Trophoblast cell (in vitro differentiated cells and primary cell): ENCODE measurements around the gene ZBTB40.
A peak's percentile ranks its signal among the peaks of the same experiment; 100 is the strongest.

ENCODE experiments used
- DNase-seq, 2 donors: peaks; one replicate each; pipeline ENCODE4 v3.0.0-alpha.2; 2016
- H2AFZ ChIP-seq: 2 replicates; pipeline ENCODE4 v1.6.1; 2013; ENCODE audit warnings: low read length, moderate library complexity, mild to moderate bottlenecking; ENCODE audit not compliant: insufficient read depth, poor library complexity
- H2AK5ac ChIP-seq: 2 replicates; pipeline ENCODE4 v1.6.1; 2013; ENCODE audit warnings: mild to moderate bottlenecking, low read length
- H2BK120ac ChIP-seq: 2 replicates; pipeline ENCODE4 v1.6.1; 2013; ENCODE audit warnings: low read length, mild to moderate bottlenecking, moderate library complexity; ENCODE audit not compliant: insufficient read depth, poor library complexity
- H2BK12ac ChIP-seq: 2 replicates; pipeline ENCODE4 v1.6.1; 2013; ENCODE audit warnings: mild to moderate bottlenecking, low read length, moderate library complexity
- H2BK5ac ChIP-seq: 2 replicates; pipeline ENCODE4 v1.6.1; 2013; ENCODE audit warnings: low read length, low read depth, moderate library complexity, mild to moderate bottlenecking; ENCODE audit not compliant: poor library complexity
- H3K14ac ChIP-seq: 2 replicates; pipeline ENCODE4 v1.6.1; 2013; ENCODE audit warnings: mild to moderate bottlenecking, low read length
- H3K18ac ChIP-seq: 2 replicates; pipeline ENCODE4 v1.6.1; 2013; ENCODE audit warnings: mild to moderate bottlenecking, low read length
- H3K23ac ChIP-seq: 2 replicates; pipeline ENCODE4 v1.6.1; 2013; ENCODE audit warnings: low read length
- H3K27ac ChIP-seq: 2 replicates; pipeline ENCODE4 v1.5.1; 2013; ENCODE audit warnings: low read depth, mild to moderate bottlenecking, inconsistent platforms, low read length, moderate library complexity
- H3K27me3 ChIP-seq: 2 replicates; pipeline ENCODE4 v1.6.1; 2013; ENCODE audit warnings: inconsistent platforms, mild to moderate bottlenecking, low read length, moderate library complexity; ENCODE audit not compliant: insufficient read depth
- H3K36me3 ChIP-seq, 2 experiments: 1 replicate in 1 of 2; 2 replicates in 1 of 2; pipeline ENCODE4 v1.6.1; 2013; ENCODE audit warnings: low read length in 2 of 2, mild to moderate bottlenecking in 2 of 2, moderate library complexity in 1 of 2; ENCODE audit not compliant: insufficient read depth in 2 of 2, control insufficient read depth in 1 of 2
- H3K4ac ChIP-seq: 2 replicates; pipeline ENCODE4 v1.6.1; 2013; ENCODE audit warnings: low read depth, mild to moderate bottlenecking, low read length, moderate library complexity
- H3K4me1 ChIP-seq, 2 experiments: 1 replicate in 1 of 2; 2 replicates in 1 of 2; pipeline ENCODE4 v1.6.1; 2013; ENCODE audit warnings: low read length in 2 of 2, mild to moderate bottlenecking in 2 of 2, moderate library complexity in 1 of 2; ENCODE audit not compliant: insufficient read depth in 2 of 2, control insufficient read depth in 1 of 2
- H3K4me2 ChIP-seq: 2 replicates; pipeline ENCODE4 v1.6.1; 2013; ENCODE audit warnings: inconsistent platforms, mild to moderate bottlenecking, low read length, moderate library complexity
- H3K4me3 ChIP-seq: 2 replicates; pipeline ENCODE4 v1.5.1; 2013; ENCODE audit warnings: mild to moderate bottlenecking, low read depth, low read length, inconsistent platforms
- H3K79me1 ChIP-seq: one replicate; pipeline ENCODE4 v1.6.1; 2013; ENCODE audit warnings: low read length
- H3K79me2 ChIP-seq: 2 replicates; pipeline ENCODE4 v1.6.1; 2013; ENCODE audit warnings: low read length, mild to moderate bottlenecking; ENCODE audit not compliant: control insufficient read depth, insufficient read depth, poor library complexity
- H3K9ac ChIP-seq: 2 replicates; pipeline ENCODE4 v1.6.1; 2013; ENCODE audit warnings: mild to moderate bottlenecking, low read length
- H3K9me3 ChIP-seq: 2 replicates; pipeline ENCODE4 v1.6.1; 2013; ENCODE audit warnings: low read depth, mild to moderate bottlenecking, control low read depth, inconsistent platforms, low read length; ENCODE audit not compliant: insufficient read depth
- H4K12ac ChIP-seq: 2 replicates; pipeline ENCODE4 v1.6.1; 2013; ENCODE audit warnings: low read depth, mild to moderate bottlenecking, low read length, moderate library complexity
- H4K8ac ChIP-seq: 2 replicates; pipeline ENCODE4 v1.6.1; 2013; ENCODE audit warnings: low read depth, mild to moderate bottlenecking, low read length, moderate library complexity
- H4K91ac ChIP-seq: one replicate; pipeline ENCODE4 v1.6.1; 2013; ENCODE audit warnings: low read depth, mild to moderate bottlenecking, low read length, moderate library complexity
- WGBS: extraction: QIAGEN DNeasy Blood & Tissue Kit; methylation state at CpG from one replicate; pipeline ENCODE4 v1.1.7; 2013; ENCODE audit warnings: missing lambda C conversion rate; ENCODE audit not compliant: insufficient read length, insufficient coverage; ENCODE audit errors: extremely low coverage; 5-methylcytosine and 5-hydroxymethylcytosine counted together

The ZBTB40 gene

DNA sequence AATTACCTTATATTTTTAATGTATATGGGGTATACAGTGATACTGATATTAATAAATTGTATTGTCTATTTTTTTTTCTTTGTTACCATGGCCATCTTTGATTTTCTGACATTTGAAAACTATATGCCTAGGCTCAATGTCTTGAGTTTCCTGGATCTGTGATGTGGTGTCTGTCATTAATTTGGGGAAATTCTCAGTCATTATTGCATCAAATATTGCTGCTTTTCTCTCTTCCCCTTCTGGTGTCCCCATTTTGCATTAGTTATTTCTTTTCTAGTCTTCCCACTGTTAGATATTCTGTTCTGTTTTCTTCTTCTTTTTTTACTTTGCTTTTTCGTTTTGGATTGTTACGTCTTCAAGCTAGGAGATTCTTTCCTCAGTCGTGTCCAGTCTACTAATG, 33.8 kb downstream of the ZBTB40 start:
- no peak overlapping the region for H3K4me3 ChIP-seq
- no peaks in the 10 kb centered on the region for H3K79me1 ChIP-seq
- H3K9ac ChIP-seq, result no peak overlapping the region
- H3K4ac ChIP-seq, result no peak overlapping the region
- peaks cover 2 to 13% of the 10 kb centered on the region in 2 experiments for H3K4me1 ChIP-seq
- no peak for DNase-seq
- H4K91ac ChIP-seq, result no peak overlapping the region
- no peak overlapping the region for H2AFZ ChIP-seq
- H4K8ac ChIP-seq, result no peak overlapping the region
- H3K9me3 ChIP-seq, result no peaks in the 10 kb centered on the region
- H3K23ac ChIP-seq, result no peak overlapping the region
- no CpG with 5 or more reads among the region's 3 CpGs for WGBS
- H3K27me3 ChIP-seq, result no peaks in the 10 kb centered on the region
- no peak overlapping the region for H3K27ac ChIP-seq
- H2BK5ac ChIP-seq, result no peak overlapping the region
- no peak overlapping the region for H4K12ac ChIP-seq
- no peak overlapping the region for H2BK120ac ChIP-seq
- no peak overlapping the region for H3K14ac ChIP-seq
- no peak overlapping the region for H2AK5ac ChIP-seq
- no peaks in the 10 kb centered on the region for H3K36me3 ChIP-seq
- H3K79me2 ChIP-seq, result peaks cover 3% of the 10 kb centered on the region
- H2BK12ac ChIP-seq, result no peak overlapping the region
- H3K4me2 ChIP-seq, result no peak overlapping the region
- H3K18ac ChIP-seq, result no peak overlapping the region

DNA sequence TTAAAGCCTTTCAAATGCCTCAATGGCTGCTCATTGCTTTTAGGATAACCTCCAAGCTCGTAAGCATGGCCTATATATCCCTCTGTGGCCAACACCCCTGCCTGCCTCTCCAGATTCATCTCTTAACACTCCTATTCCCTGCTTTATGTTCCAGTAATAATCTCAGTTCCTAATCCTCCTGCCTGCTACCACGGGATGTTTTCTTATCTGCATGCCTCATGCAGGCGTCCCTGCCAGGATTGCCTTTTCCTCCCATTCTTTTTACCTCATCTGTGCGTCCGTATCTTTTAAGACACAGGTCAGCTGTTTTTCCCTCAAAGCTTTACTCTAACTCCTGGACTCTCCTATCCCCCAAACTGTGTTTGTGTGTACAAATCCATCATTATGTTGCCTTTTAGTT, 36.1 kb downstream of the ZBTB40 start:
- Histone ChIP-seq H3K4ac (no peak overlapping the region), H3K27ac (no peak overlapping the region), H3K79me1 (no peaks in the 10 kb centered on the region), H3K14ac (no peak overlapping the region), H3K79me2 (peaks cover 3% of the 10 kb centered on the region), H2BK12ac (no peak overlapping the region), H2BK120ac (no peak overlapping the region), H3K4me1 (peaks cover 2 to 13% of the 10 kb centered on the region in 2 experiments), H2BK5ac (no peak overlapping the region), H2AFZ (no peak overlapping the region), H3K9ac (no peak overlapping the region), H4K12ac (no peak overlapping the region), H2AK5ac (no peak overlapping the region), H4K8ac (no peak overlapping the region), H3K9me3 (no peaks in the 10 kb centered on the region), H4K91ac (no peak overlapping the region), H3K4me2 (no peak overlapping the region), H3K27me3 (no peaks in the 10 kb centered on the region), H3K23ac (no peak overlapping the region), H3K36me3 (peaks cover 0 to 2% of the 10 kb centered on the region in 2 experiments), H3K18ac (no peak overlapping the region), H3K4me3 (no peak overlapping the region)
- WGBS, result no CpG with 5 or more reads among the region's 5 CpGs
- DNase-seq, result peak in 1 of 2 donors; percentile 52

DNA sequence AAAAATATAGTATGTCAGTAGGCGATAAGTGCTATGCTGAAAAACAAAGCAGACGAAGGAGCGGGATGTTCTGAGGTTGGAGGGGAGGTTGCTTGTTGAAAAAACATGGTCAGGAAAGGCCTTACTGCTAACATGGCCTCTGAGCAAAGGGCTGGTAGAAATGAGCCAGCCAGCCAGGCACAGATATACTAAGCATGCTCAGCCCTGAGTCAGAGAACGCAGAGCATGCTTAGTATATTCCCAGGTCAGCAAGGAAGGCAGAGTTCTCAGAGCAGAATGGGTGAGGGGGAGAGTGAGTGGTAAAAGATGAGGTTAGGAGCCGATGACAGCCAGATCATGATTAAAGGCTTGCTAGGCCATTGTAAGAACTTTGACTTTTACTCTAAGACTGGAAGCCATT, 36.7 kb downstream of the ZBTB40 start:
- peak in 1 of 2 donors; percentile 22 for DNase-seq
- no peaks in the 10 kb centered on the region for H3K27me3 ChIP-seq
- H3K4me1 ChIP-seq, result peaks cover 2 to 13% of the 10 kb centered on the region in 2 experiments
- H3K36me3 ChIP-seq, result peaks cover 0 to 2% of the 10 kb centered on the region in 2 experiments
- H3K27ac ChIP-seq, result no peak overlapping the region
- no peaks in the 10 kb centered on the region for H3K9me3 ChIP-seq
- H3K9ac ChIP-seq, result no peak overlapping the region
- H3K79me2 ChIP-seq, result peaks cover 3% of the 10 kb centered on the region
- H2AK5ac ChIP-seq, result no peak overlapping the region
- peak overlapping the region; percentile 35 for H4K8ac ChIP-seq
- peak overlapping the region; percentile 43 for H3K18ac ChIP-seq
- H4K12ac ChIP-seq, result no peak overlapping the region
- H2BK12ac ChIP-seq, result peak overlapping the region; percentile 27
- H3K79me1 ChIP-seq, result no peaks in the 10 kb centered on the region
- H3K4me3 ChIP-seq, result no peak overlapping the region
- no CpG with 5 or more reads among the region's 5 CpGs for WGBS
- H4K91ac ChIP-seq, result no peak overlapping the region
- no peak overlapping the region for H3K4me2 ChIP-seq
- no peak overlapping the region for H2AFZ ChIP-seq
- peak overlapping the region; percentile 24 for H2BK120ac ChIP-seq
- peak overlapping the region; percentile 68 for H3K14ac ChIP-seq
- H2BK5ac ChIP-seq, result no peak overlapping the region
- H3K23ac ChIP-seq, result no peak overlapping the region
- H3K4ac ChIP-seq, result peak overlapping the region; percentile 21

DNA sequence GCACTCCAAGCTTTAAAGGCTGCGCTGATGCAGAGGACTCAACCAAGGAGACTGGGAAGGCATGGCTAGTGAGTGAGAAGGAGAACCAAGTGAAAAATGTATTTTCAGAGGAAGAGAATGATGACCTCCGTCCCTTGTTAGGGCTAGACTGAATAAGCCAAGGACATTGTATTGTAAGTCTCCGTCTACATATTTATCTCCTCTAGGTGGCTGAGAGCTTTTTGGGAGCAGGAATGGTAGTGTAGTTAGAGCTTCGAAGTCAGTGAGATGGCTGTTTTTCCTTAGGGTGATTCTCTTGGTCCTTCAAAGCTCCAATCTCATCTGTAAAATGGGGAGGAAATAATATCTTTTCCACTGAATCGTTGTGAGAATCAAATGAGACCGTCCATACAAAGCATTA, 37.6 kb downstream of the ZBTB40 start:
- Histone ChIP-seq H4K91ac (no peak overlapping the region), H3K79me1 (no peaks in the 10 kb centered on the region), H3K4me1 (peaks cover 2 to 13% of the 10 kb centered on the region in 2 experiments), H3K4ac (no peak overlapping the region), H2AFZ (no peak overlapping the region), H3K4me3 (no peak overlapping the region), H4K8ac (no peak overlapping the region), H3K23ac (no peak overlapping the region), H3K14ac (no peak overlapping the region), H3K27ac (no peak overlapping the region), H3K18ac (no peak overlapping the region), H2BK120ac (no peak overlapping the region), H3K4me2 (no peak overlapping the region), H2BK5ac (no peak overlapping the region), H3K79me2 (peaks cover 3% of the 10 kb centered on the region), H3K9me3 (no peaks in the 10 kb centered on the region), H3K36me3 (peaks cover 0 to 2% of the 10 kb centered on the region in 2 experiments), H4K12ac (no peak overlapping the region), H2AK5ac (no peak overlapping the region), H3K27me3 (no peaks in the 10 kb centered on the region), H3K9ac (no peak overlapping the region), H2BK12ac (no peak overlapping the region)
- DNase-seq, result no peak
- WGBS, result no CpG with 5 or more reads among the region's 6 CpGs
